Measurements from ENCODE around the gene NRROS. TPM values are rescaled to one million over a fixed set of nuclear protein-coding genes. Genes with fewer than 3 reads are reported as not detected.

The NRROS gene
- total and polyA plus RNA-seq, 2 of the 4 experiments (the other 2 are of a cell fraction), result 0.10 TPM; not detected in 1

- H4K5ac ChIP-seq (ENCODE audit: low read depth, low read length), result no peak overlapping the region
- no peak overlapping the region for H2BK120ac ChIP-seq (ENCODE audit: low read depth, low read length)
- no peak overlapping the region for H3K56ac ChIP-seq (ENCODE audit: extremely low read depth, insufficient read depth, low read length)
- dilution Hi-C loops (cut with HindIII; ENCODE audit: low sequenced_read_pairs, unreplicated experiment) (no loop called here), intact Hi-C loops (cut with micrococcal nuclease) (no loop called here), in situ Hi-C loops (cut with MboI; ENCODE audit: low sequenced_read_pairs) (no loop called here)
- H2AFZ ChIP-seq (replicated peaks; ENCODE audit: low read length, poor library complexity), result no peak overlapping the region
- H3K9me3 ChIP-seq (ENCODE audit: control insufficient read depth, insufficient read depth, low read length), result no peaks in the 10 kb centered on the region
- H2BK5ac ChIP-seq (ENCODE audit: low read depth, low read length, poor library complexity, severe bottlenecking), result no peak overlapping the region
- ChIA-PET CTCF (no interaction called here), POLR2A (ENCODE audit: unreplicated experiment) (no interaction called here)
- ATAC-seq (ENCODE audit: low read depth), result no peak
- H3K14ac ChIP-seq (replicated peaks; ENCODE audit: low read depth, low read length), result no peak overlapping the region
- no peak overlapping the region for H3K23ac ChIP-seq (ENCODE audit: low read depth, low read length)
- no peak overlapping the region for H3K18ac ChIP-seq (ENCODE audit: low read depth, low read length)
- no peak overlapping the region for H4K91ac ChIP-seq (ENCODE audit: insufficient read depth, low read depth, low read length)
- H2BK20ac ChIP-seq (ENCODE audit: low read depth, low read length), result no peak overlapping the region
- H3K36me3 ChIP-seq (ENCODE audit: control insufficient read depth, insufficient read depth, low read length), result no peaks in the 10 kb centered on the region
- DNase-seq, result no peak
- H3K4me2 ChIP-seq (ENCODE audit: low read depth, low read length), result no peak overlapping the region
- peaks cover 2% of the 10 kb centered on the region for H3K4me1 ChIP-seq (ENCODE audit: control insufficient read depth, insufficient read depth, low read length)
- no peak overlapping the region for H3K4me3 ChIP-seq (ENCODE audit: insufficient read depth, low read depth, low read length)
- no peak overlapping the region for H2BK15ac ChIP-seq (ENCODE audit: low read depth, low read length)
- no peak overlapping the region for H3K27ac ChIP-seq (ENCODE audit: insufficient read depth, low read length)
- no peak overlapping the region for H2AK9ac ChIP-seq (replicated peaks; ENCODE audit: low read depth, low read length, poor library complexity)
- H4K8ac ChIP-seq (ENCODE audit: low read depth in 2 of 2, low read length in 2 of 2), result no peak overlapping the region
- no peak overlapping the region for H3K9ac ChIP-seq (ENCODE audit: low read depth, low read length)
- H3K27me3 ChIP-seq (ENCODE audit: control insufficient read depth, insufficient read depth, low read length), result peaks cover 17% of the 10 kb centered on the region
- no peak overlapping the region for H2AK5ac ChIP-seq (ENCODE audit: low read depth, low read length)
- H3K4ac ChIP-seq (ENCODE audit: low read depth, low read length), result no peak overlapping the region
- H4K20me1 ChIP-seq (ENCODE audit: insufficient read depth, low read length), result peaks cover 3% of the 10 kb centered on the region; the same call in 1 of the 2 replicates
- H3K9me1 ChIP-seq (ENCODE audit: insufficient read depth, low read length), result peaks cover 4% of the 10 kb centered on the region; the same call in 1 of the 2 replicates
- H3K79me1 ChIP-seq (ENCODE audit: low read depth in 1 of 2, low read length in 2 of 2), result no peaks in the 10 kb centered on the region
- 100% methylated on average over 5 of the region's 17 CpGs; no CpG with 5 or more reads in 1 of the 2 experiments for WGBS, 2 experiments (ENCODE audit: extremely low coverage in 2 of 2, insufficient read length in 1 of 2)
- TF ChIP-seq MAZ (IDR thresholded peaks at IDR 0.05; ENCODE audit: borderline replicate concordance, low read depth, low read length) (no peak), MAFK (IDR thresholded peaks at IDR 0.05; ENCODE audit: low read depth, low read length) (no peak), CEBPB (IDR thresholded peaks at IDR 0.05; ENCODE audit: low read depth, low read length) (no peak), SMC3 (IDR thresholded peaks at IDR 0.05; ENCODE audit: low read depth, low read length) (no peak), CHD1 (IDR thresholded peaks at IDR 0.05; ENCODE audit: low read depth, low read length) (no peak), BHLHE40 (IDR thresholded peaks at IDR 0.05; ENCODE audit: low read depth, low read length) (no peak), MXI1 (IDR thresholded peaks at IDR 0.05; ENCODE audit: borderline replicate concordance, low read depth, low read length) (no peak), RAD21 (IDR thresholded peaks at IDR 0.05; ENCODE audit: low read length) (no peak), RCOR1 (IDR thresholded peaks at IDR 0.05; ENCODE audit: insufficient replicate concordance, low read length) (no peak), RFX5 (IDR thresholded peaks at IDR 0.05; ENCODE audit: low read depth, low read length) (no peak), ELK1 (IDR thresholded peaks at IDR 0.05; ENCODE audit: borderline replicate concordance, low read depth, low read length) (no peak), POLR2A (IDR thresholded peaks at IDR 0.05; ENCODE audit: low read depth, low read length) (no peak), USF2 (IDR thresholded peaks at IDR 0.05; ENCODE audit: low read depth, low read length) (no peak), CTCF (conservative IDR thresholded peaks at IDR 0.05; ENCODE audit: low read depth, low read length) (no peak), NFE2L2 (IDR thresholded peaks at IDR 0.05; ENCODE audit: low read depth, low read length) (no peak)
- BruUV-seq (replicated peaks), result no TSS peak
Measured at GRCh38 chr3:196646666-196647216, 7.2 kb downstream of the NRROS start.

All from IMR-90 (cell line).